OCI-LY7 (cell line): ENCODE data around the gene CHKA.

Experiments used
- CTCF ChIP-seq: fragments of 200-600 bp; sonication (generic); conservative IDR thresholded peaks from 2 replicates; pipeline ENCODE4 v1.5.1; 2014; ENCODE audit warnings: mild to moderate bottlenecking, antibody characterized with exemption, low read length, moderate library complexity, mixed read lengths
- EZH2phosphoT487 ChIP-seq: fragments of 200-600 bp; sonication (generic); IDR thresholded peaks from 2 replicates; pipeline ENCODE4 v1.6.1; 2018; ENCODE audit warnings: low read depth, borderline replicate concordance, mild to moderate bottlenecking, mixed run types, antibody characterized with exemption, low read length, moderate library complexity, mixed read lengths

GRCh38 chr11:68047437-68048290 lies 73.5 kb downstream of the CHKA start:
- TF ChIP-seq CTCF (no peak), EZH2phosphoT487 (no peak)
